HG02943 (cell line): ENCODE results near the gene IL34.

Experiments used
- ATAC-seq: cut with Tn5 transposase; IDR thresholded peaks from one replicate; pipeline ENCODE4 v1.9.1; 2021; ENCODE audit warnings: mild to moderate bottlenecking, low read depth, moderate library complexity; ENCODE audit not compliant: unreplicated experiment

The IL34 gene

DNA sequence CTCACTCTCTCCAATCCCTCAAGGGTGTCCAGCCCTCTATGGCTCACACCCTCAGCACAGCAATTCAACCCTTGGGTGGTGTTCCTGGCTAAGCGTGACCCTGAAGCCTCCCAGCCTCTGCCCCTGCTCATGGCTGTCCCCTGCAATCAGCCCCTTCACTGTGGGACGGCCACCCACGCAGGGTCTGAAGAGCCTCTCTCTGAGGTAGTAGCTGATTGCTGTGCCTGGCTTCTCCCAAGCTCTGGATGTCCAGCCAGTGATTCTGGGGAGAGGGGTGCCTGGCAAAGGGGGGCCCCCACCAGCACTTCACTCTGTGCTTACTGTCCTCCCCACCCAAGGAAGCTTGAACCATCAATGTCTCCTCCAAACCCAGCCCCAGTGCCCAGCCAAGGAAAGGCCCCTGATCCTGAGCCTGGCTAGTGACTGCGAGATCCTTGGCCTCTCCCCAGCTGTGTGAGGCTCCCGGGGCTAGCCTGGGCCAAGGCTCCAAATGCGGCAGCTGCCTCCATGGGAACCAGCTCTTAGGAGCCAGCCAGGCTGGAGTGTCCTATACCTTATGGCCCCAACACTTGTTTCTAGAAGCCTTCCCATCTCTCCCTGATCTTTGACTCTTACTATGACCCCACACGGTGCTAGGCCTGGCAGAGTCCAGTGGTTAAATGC lies 29.6 kb downstream of the IL34 start:
- ATAC-seq = no peak

- no peak for ATAC-seq
Observed at GRCh38 chr16:70676675-70677498, 30.5 kb downstream of the IL34 start.

GRCh38 chr16:70677499-70678120 lies 31.3 kb downstream of the IL34 start:
- no peak for ATAC-seq

DNA sequence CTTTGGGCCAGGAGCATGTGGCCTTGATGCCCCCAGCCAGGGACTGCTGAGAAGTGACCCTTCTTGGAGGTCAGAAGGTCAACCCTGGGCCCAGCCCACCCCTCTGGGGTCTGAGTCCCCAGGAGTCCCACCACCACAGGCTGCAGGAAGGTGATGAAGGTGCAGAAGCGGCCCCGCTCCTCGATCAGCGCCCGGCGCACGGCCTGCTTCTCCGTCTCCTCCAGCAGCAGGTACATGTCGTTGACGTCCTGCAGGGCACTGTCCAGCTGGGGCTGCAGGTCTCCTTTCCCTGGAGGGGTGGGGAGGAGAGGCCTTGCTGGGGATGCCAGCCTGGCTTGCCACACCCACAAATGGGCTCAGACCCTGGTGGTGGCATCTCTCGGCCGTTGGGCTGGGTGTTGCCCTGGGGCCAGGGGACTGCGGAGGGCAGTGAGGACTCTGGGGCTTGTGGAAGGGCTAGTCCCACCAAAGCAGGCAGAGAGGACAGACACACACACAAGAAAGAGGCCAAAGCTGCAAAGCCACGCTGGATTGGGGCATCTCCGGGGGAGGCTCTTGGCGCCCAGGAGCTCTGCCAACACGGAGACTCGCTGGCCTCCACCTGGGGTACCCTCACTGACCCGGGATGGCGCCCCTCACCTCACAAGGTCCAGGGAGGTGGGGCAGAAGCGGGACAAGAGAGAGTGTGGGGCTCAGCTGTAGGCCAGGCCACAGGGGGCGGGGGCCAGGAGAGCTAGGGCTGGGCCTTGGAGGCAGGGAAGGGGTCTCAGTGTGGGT lies 31.9 kb downstream of the IL34 start:
- no peak for ATAC-seq

GRCh38 chr16:70678898-70679670 lies 32.7 kb downstream of the IL34 start:
- no peak for ATAC-seq

DNA sequence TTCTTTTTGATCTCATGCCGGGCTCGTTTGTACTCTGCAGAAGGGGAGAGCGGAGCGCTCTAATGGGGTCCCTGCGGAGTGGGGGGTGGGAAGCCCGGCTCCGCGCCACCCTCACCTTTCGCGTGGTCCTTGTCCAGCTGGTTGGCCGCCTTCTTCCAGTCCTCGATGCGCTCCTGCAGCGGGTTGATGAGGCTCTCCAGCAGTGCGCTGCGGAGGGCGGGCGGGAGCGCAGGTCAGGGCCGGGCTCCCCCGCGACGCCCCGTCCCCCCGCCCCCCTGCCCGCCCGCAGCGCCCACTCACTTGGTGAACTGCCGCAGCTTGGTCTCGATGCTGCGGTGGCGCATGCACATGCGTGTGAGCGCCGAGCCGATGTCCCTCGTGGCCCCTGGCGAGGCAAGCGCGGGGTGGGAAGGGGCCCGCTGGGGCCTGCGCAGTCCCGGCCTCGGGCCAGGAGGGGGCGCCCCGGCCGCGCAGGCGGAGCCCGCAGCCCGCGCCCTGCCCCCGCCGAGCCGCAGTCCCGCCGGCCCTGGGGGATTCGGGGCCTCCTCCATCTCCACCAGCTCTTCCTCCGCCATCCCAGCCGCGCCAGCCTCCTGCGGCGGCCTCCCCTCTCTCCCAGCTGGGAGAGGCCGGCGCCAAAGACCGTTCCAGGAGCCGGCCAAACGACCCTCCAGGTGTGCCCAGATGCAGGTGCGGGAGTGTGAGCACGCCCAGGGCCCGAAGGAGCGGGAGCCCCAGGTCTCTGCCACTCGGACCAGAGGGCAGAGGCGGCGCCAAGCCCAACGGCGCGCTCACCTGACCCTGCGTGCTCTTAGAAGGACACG lies 33.5 kb downstream of the IL34 start:
- no peak for ATAC-seq

- ATAC-seq = no peak
Observed at GRCh38 chr16:70680495-70681381, 34.4 kb downstream of the IL34 start.

DNA sequence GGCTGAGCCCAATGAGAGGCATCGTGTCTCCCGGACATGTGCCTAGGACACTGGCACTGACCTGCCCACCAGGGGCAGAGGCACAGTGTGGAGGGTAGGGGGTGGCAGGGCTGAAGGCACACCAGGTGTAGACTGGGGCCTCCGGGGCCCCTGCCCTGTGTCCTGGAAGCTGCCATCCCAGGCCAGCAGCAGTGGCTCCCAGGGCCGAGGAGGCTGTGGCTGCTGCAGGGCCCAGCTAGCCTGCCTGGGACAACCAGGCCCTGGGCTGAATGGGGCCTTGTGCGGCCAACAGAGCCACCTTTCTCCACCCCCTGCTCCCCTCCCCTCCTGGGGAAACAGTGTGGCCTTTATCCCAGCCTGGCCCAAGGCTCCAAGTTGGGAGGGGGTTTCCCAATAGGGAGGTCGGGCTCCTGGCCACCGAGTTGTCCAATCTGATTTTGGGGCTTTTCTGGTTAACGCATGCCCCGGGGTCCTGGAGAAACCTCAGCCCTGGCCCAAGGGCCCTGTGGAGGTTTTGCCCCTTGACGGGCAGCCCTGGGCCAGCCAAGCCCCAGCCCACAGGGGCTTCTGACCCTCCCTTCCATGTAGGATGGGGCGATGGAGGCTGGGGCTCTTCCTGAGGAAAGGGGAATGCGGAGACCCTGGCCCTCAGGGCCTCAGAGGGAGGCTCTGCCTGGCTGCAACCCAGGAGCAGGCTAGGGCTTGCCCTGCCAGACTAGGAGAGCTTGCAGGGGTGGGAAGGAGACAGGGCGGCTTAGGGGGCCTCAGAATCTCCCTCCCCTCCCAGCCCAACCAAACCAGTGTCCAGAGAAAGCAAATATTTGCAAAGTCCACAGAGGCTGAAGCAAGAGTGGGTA lies 35.3 kb downstream of the IL34 start:
- no peak for ATAC-seq

GRCh38 chr16:70682239-70683145 lies 36.1 kb downstream of the IL34 start:
- no peak for ATAC-seq

GRCh38 chr16:70683146-70683944 lies 37.0 kb downstream of the IL34 start:
- ATAC-seq = no peak

DNA sequence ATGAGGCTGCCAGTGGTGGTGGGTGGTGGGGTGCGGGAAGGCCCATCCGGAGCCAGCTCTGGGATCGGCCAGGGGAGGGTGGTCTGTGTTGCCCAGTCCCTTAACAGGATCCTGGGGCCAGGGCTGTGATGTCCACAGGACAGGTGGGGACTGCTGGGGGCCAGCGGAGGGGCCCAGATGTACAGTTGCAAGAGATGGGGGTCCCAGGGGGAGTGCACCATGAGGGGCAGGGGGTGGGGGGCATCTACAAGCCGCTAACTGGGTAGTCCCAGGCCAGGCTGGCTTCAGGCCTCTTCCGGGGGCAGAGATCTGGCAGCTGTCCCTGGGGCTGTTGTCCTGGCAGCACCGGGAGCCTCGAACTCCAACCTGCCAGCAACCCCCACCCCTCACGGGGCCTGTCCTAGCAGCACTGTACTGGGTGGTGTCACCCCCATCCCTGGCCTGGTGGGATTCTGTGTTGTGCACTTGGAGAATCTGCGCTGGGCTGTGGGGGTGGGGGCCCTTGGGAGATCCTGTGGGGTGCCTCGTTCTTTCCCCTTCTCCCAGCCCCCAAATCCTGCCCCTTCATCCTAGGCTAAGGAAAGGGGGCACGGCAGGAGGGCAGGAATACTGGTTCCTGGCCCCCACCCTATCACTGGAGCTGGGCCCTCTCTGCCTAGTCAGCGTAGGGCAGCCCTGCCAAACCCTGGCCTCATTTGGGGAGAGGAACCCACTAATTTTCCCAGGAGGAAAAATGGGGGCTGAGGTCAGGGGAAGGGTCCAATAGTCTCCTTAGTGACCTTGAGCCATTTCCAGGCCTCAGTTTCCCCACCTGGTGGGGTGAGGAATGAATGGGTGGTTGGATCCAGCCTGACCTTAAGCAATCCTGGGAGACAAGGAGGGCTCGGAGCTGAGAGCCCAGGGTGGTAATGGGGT lies 38.0 kb downstream of the IL34 start:
- no peak for ATAC-seq

DNA sequence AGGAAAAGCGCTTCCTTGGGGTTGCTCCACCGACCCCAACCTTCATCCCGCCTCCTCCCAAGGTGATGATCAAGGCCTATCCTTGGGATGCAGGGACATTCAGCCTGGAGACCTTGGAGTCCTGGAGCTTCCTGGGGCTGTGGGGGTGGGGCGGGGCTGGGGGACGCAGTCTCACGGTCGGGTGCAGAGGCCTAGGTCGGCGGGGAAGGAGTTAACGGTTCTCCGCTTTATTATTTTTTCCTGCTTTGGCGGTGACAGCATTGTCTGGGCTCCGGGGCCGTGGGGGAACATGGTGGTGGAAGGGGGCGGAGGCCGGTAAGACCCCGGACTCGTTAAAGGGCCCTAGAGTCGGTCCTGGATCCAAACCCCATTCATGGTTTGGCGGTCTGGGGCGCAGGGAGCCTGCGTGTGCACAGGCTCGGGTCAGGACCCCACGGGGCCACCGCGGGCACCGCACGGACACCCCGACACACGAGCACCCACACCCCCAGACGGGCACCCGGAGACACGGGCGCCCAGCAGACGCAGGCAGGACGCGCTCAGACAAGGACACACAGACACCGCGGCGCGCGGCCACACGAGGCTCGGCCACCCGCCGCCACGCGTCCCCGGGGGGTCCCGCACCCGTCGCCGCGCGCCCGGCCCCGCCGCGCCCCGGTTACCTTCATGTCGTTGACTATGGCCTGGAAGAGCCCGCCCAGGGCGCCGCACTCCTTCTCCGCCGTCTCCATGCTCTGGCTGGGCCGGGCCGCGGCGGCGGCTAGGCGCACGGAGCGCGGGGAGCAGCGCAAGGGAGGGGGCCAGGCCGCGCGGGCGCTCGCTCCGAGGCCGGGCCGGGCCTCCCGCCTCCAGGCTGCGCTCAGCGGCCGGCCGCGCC lies 38.9 kb downstream of the IL34 start:
- no peak for ATAC-seq

- ATAC-seq = no peak
Observed at GRCh38 chr16:70685938-70686375, 39.6 kb downstream of the IL34 start, which contains the start of gene MTSS2. MTSS2 (minus strand) TSS chr16:70686053; CDS start chr16:70685791, 262 bp downstream.
